ENCODE measurements around the gene FN3KRP.

DNA sequence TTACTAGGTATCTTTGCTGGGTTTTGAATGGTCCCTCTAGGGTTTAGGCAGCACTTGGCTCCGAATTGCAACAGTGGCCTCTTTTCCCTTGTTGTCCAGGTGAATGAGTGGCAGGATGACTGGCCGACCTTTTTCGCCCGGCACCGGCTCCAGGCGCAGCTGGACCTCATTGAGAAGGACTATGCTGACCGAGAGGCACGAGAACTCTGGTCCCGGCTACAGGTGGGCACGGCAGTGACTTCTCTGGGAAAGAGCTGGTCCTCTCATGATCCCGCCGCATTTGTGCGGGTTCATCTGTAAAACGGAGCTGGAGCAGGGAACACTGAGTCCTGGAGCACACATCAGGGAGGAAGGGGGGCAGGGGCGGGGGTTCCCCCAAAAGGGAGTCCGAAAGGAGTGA, 32.2 kb downstream of the FN3KRP start:
- no peak for TF ChIP-seq TAF1 (conservative IDR thresholded peaks at IDR 0.05)
- TF ChIP-seq GABPA (IDR thresholded peaks at IDR 0.05 in 1 of 2, conservative IDR thresholded peaks at IDR 0.05 in 1 of 2): no peak
- TF ChIP-seq, protein P1, sequence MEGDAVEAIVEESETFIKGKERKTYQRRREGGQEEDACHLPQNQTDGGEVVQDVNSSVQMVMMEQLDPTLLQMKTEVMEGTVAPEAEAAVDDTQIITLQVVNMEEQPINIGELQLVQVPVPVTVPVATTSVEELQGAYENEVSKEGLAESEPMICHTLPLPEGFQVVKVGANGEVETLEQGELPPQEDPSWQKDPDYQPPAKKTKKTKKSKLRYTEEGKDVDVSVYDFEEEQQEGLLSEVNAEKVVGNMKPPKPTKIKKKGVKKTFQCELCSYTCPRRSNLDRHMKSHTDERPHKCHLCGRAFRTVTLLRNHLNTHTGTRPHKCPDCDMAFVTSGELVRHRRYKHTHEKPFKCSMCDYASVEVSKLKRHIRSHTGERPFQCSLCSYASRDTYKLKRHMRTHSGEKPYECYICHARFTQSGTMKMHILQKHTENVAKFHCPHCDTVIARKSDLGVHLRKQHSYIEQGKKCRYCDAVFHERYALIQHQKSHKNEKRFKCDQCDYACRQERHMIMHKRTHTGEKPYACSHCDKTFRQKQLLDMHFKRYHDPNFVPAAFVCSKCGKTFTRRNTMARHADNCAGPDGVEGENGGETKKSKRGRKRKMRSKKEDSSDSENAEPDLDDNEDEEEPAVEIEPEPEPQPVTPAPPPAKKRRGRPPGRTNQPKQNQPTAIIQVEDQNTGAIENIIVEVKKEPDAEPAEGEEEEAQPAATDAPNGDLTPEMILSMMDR (IDR thresholded peaks at IDR 0.05; ENCODE audit: low read depth, low read length, missing input control): no peak
- TF ChIP-seq YY1 (IDR thresholded peaks at IDR 0.05): no peak
- TF ChIP-seq, protein P2, sequence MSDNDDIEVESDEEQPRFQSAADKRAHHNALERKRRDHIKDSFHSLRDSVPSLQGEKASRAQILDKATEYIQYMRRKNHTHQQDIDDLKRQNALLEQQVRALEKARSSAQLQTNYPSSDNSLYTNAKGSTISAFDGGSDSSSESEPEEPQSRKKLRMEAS (IDR thresholded peaks at IDR 0.05): no peak
- TF ChIP-seq, protein P3, sequence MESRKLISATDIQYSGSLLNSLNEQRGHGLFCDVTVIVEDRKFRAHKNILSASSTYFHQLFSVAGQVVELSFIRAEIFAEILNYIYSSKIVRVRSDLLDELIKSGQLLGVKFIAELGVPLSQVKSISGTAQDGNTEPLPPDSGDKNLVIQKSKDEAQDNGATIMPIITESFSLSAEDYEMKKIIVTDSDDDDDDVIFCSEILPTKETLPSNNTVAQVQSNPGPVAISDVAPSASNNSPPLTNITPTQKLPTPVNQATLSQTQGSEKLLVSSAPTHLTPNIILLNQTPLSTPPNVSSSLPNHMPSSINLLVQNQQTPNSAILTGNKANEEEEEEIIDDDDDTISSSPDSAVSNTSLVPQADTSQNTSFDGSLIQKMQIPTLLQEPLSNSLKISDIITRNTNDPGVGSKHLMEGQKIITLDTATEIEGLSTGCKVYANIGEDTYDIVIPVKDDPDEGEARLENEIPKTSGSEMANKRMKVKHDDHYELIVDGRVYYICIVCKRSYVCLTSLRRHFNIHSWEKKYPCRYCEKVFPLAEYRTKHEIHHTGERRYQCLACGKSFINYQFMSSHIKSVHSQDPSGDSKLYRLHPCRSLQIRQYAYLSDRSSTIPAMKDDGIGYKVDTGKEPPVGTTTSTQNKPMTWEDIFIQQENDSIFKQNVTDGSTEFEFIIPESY (IDR thresholded peaks at IDR 0.05): no peak

All from liver (tissue), 3 donors.